GM21737 (cell line): Measurements from ENCODE around the gene NAA38.

Experiments used
- ATAC-seq: cut with Tn5 transposase; IDR thresholded peaks from one replicate; pipeline ENCODE4 v1.9.1; 2021; ENCODE audit warnings: mild to moderate bottlenecking, moderate library complexity; ENCODE audit not compliant: unreplicated experiment

The NAA38 gene

DNA sequence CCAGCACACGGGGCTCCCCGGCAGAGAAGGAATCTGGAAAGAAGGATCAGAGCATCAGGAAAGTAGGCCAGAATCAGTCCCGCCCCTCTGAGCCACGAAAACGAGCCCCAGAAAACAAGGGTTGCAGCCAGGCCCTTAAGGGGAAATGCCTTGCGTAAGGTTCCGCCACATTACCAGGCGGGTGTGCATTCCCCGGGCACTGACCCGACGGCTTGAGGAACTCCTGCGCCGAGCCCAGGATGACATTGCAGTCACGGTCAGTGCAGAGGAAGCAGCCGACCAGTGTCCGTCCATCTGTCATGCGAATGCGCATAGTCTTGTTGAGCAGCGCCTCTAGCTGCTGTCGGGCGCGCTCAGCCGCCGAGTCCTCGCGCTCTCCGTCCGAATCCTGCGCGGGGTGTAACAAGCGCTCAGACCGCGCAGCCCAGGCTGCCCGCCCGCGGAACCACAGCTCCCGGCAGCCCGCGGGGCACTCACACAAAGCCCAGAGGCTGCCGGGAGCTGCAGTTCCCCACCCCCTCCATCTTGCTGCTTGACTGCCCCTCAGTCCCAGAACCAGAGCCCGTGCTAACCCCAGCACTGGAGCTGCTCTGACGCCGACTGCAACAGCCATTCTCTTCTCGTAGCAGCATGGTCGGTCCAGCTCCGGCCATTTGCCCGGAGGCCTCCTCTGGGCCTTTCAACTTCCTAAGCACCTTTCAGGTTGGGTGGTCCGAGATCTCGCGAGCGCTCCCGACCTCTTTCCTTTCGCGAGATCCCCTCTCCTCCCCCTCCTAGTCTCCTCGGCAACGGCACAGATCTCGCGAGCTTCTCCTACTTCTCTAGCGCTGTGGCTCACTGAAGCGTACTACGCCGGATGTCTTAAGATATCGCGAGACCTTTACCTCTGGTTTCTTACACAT is at the start of gene NAA38:
Gene NAA38, minus strand, starts transcription at position 749 of the 902 bp plus-strand sequence. Its CDS starts 96 bp downstream, at position 653.
- peak; percentile 64 for ATAC-seq

DNA sequence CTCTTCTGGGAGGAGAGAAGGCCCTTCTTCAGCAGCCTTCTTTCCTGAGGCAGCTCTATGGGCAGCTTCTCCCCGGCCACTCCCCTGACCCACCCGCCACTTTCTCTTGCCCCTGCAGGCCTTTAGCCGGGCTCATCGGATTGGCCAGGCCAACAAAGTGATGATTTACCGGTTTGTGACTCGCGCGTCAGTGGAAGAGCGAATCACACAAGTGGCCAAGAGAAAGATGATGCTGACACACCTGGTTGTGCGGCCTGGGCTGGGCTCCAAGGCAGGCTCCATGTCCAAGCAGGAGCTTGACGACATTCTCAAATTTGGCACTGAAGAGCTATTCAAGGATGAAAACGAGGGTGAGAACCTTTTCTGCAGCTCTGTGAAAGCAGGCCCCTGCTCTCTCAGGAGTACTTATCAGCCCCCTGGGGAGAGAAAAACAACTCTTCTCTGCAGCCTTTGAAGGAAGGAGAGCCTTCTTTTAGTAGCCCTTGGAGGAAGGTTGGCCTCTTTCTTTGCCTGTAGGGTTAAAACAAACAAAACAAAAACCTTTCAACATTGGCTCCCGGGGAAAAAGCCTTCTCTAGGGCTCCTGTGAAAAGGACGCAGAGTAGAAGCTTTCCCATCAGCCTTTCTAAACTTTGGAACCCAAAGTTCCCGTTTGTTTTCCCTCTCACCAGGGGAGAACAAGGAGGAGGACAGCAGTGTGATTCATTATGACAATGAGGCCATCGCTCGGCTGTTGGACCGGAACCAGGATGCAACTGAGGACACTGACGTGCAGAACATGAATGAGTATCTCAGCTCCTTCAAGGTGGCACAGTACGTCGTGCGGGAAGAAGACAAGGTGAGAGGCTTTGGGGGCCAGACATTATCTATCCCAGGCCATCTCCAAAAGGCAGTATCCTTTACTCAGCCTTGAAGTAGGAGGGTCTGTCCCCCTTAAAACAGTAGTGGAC is 46.1 kb upstream of the NAA38 start:
- no peak for ATAC-seq

- ATAC-seq = no peak
These were observed 40.4 kb upstream of the NAA38 start for GRCh38 chr17:7897773-7898172.

DNA sequence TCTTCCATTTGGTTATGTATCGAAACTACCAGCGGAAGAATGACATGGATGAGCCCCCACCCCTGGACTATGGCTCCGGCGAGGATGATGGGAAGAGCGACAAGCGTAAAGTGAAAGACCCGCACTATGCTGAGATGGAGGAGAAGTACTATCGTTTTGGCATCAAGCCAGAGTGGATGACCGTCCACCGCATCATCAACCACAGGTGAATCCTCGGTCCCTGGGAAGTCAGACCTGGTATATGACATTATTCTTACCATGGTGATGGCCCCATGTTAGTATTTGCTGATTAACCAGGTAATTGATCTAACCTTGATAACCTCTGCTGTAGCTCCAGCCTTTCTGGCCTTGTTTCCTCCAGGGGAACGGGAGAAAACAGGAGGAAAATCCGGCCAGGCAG is 39.7 kb upstream of the NAA38 start:
- no peak for ATAC-seq

DNA sequence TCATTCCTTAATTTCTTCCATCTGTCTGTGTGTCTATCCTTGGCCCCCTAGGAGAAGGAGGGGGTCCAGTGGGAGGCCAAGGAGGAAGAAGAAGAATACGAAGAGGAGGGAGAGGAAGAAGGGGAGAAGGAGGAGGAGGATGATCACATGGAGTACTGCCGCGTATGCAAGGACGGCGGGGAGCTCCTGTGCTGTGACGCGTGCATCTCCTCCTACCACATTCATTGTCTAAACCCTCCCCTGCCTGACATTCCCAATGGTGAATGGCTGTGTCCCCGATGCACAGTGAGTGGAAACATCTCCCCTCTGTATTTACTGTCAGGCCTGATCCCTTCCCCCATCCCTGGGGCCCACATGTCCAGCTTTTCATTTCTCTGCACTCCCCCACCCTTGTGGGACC is 37.5 kb upstream of the NAA38 start:
- ATAC-seq = no peak

- ATAC-seq = no peak
These were observed 36.9 kb upstream of the NAA38 start for GRCh38 chr17:7894226-7894625.

- ATAC-seq = no peak
These were observed 36.0 kb upstream of the NAA38 start for GRCh38 chr17:7893187-7893880.

GRCh38 chr17:7889166-7889955 is 32.0 kb upstream of the NAA38 start:
- no peak for ATAC-seq

- ATAC-seq = no peak
These were observed 31.0 kb upstream of the NAA38 start, which contains the start of gene CHD3 for GRCh38 chr17:7888184-7888920. Gene CHD3, plus strand, starts transcription at chr17:7888789. Its CDS starts 212 bp downstream, at chr17:7889001.

- ATAC-seq = peak; percentile 54
These were observed 30.3 kb upstream of the NAA38 start for GRCh38 chr17:7887482-7888183.

DNA sequence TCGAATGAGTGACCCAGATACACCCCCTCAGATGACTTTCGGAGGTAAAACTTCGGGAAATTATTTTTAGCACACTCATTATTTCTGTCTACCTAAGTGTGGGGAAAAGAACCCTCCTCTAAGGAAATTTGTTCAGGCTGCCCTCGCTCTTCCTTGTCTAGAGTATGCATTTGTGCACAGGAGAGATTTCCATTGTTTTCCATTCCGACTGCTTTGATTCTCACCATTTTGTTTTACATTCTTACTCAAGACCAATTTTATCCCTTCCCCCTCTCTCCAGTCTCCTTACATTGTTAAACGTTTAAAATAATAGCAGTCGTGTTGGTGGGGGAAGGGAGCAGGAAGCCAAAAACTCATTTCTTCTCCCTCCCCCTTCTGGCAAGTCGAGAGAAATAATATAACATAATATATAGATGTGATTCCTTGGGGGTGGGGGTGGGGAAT is 29.7 kb upstream of the NAA38 start:
- ATAC-seq = no peak

DNA sequence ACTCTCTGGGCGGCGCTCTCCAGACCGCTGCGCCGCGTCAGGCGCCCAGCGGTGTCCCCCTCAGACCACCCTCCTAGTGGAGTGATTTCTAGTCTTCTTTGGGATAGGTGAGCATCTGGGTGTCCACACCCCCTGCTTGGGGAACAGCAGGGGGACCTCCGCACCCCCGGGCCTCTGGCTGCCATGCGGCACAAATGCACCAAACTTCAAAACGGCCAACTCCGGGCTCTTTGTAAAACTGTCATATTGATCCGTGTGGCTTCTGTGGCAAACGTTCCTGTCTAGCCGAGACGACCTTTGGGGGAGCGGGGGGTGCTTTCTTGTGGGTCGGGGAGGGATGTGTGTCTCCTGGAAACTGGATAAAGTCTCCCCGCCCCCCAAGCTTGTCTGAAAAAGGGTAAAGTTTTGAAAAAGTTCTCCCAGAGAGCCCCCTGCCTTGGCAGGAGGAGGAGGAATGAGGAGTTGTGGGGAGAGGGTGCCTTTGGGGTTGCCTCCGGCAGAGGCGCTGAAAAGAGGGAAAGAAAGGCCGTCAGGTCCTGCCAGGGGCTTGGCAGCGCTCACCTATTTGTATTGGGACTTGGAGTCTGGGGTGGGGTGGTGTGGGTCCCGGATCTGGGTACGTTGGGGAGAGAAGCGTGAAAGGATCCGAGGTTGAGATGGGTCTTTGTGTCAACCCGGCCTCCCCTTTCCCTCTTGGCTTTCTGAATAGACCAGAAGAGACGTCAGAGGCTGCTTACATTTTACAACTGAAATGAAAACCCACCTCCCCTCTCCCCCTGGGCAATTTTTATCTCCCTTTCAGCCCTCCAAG is 29.1 kb upstream of the NAA38 start:
- ATAC-seq = no peak

- no peak for ATAC-seq
These were observed 28.2 kb upstream of the NAA38 start for GRCh38 chr17:7885367-7886226.

DNA sequence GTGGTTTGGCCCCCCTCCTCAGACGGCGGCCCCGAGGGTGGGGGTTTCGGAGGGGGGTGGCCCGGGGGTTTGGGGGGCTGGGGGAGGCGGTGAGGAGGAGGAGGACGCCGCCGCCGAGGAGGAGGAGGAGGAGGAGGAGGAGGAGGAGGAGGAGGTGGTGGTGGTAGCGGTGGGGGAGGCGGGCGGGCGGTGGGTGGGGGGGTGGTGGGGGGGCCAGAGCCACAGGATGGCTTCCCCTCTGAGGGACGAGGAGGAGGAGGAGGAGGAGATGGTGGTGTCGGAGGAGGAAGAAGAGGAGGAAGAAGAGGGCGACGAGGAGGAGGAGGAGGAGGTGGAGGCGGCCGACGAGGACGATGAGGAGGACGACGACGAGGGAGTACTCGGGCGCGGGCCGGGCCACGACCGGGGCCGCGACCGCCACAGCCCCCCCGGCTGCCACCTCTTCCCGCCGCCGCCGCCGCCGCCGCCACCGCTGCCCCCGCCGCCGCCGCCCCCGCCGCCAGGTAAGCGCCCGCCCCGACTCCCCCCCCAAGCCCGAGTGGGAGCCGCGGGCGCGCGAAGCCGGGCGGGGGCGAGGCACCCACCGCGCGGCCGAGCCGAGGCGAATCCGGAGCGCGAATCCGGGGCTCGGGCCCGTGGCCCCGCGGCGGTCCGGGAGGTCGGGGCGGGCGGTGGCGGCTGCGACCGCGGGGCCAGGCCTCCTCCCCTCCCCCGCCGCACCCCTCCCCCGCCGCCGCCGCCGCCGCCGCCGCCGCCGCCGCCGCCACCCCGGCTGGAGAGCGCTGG is 27.4 kb upstream of the NAA38 start:
- no peak for ATAC-seq

DNA sequence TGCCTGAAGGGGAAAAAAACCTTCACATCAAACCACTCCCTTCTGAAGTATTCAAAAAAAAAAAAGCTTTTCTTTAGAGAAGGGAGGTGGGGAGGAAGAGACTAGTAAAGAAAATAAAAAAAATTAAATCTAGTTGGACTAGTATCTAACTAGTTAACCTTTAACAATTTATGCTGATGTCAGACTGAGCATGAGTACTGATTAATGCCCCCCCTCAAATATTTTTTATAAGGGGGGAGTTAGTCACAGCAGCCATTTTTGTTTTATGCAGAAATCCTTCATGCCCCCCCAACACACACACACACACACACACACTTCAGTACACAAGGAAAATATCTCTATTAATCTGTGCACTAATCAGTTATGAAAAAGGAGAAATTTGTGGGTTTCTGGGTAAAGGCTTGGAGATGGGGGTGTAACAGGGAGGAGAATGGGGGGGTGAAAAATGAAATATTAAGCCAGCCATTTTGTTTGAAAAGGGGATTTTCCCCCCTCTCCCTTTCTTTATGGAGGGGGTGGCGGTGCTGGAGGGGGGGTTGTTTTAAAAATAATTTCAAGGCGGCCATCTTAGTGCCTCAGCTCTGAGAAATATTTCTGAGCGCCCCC is 26.5 kb upstream of the NAA38 start:
- no peak for ATAC-seq

- no peak for ATAC-seq
These were observed 25.3 kb upstream of the NAA38 start for GRCh38 chr17:7882629-7883028.
